ENCODE data around the gene COL18A1.
"Not testable (repeated sequence)": the region's sequence is repeated elsewhere in the genome, so short reads cannot be mapped to it uniquely, and the experiment has no call there.

The COL18A1 gene

GRCh38 chr21:45404730-45405270 is at the start of gene COL18A1:
TSS of gene COL18A1 (plus strand) at chr21:45405165. CDS start at chr21:45405231, 66 bp downstream.
- DNase-seq: peak; percentile 31

- DNase-seq: no peak
These were observed 49.4 kb upstream of the COL18A1 start for GRCh38 chr21:45355573-45355972.

- no peak for DNase-seq
These were observed 48.7 kb upstream of the COL18A1 start for GRCh38 chr21:45356251-45356650.

- DNase-seq: no peak
These were observed 48.1 kb upstream of the COL18A1 start for GRCh38 chr21:45356653-45357435.

DNA sequence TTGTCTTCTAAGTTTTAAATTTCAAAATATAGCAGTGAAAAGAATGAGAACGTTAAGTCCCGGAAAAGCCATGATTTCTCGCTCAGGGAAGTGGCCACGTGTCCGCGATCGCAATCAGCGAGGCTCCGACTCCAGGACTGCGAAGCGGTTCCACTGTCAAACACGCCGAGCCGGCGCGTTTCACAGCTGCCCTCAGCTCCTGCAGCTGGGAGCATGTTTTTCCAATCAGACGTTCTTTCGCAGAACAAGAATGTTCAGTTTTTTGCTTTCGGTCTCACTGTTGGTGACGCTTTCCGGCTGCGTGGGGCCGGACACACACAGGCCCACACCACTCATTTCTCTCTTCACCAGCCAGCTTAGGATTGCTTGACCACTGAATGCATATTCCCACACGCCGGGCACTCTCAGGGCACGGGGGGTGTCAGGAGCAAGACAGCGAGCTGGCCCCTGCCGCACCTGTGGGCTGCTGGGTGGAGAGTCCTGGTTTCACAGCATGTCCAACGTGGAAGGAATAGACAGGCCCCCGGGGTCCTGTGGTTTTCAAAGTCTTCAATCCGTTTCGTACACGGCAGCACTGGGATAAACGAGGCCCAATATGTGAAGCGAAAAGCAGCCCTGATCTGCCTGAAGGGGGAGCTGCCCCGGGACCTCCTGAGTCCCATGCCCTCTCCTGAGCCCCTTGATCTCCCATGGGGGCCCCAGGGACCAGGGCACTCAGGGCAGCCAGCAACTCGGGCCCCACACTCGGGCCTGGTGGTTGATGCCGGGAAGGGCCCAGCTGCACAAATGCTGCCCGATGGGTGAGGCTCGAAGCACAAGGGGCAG is 47.3 kb upstream of the COL18A1 start:
- DNase-seq: no peak

GRCh38 chr21:45358261-45358670 is 46.7 kb upstream of the COL18A1 start:
- DNase-seq: no peak

- no peak for DNase-seq
These were observed 46.2 kb upstream of the COL18A1 start for GRCh38 chr21:45358711-45359310.

GRCh38 chr21:45359451-45360217 is 45.3 kb upstream of the COL18A1 start:
- DNase-seq: no peak

DNA sequence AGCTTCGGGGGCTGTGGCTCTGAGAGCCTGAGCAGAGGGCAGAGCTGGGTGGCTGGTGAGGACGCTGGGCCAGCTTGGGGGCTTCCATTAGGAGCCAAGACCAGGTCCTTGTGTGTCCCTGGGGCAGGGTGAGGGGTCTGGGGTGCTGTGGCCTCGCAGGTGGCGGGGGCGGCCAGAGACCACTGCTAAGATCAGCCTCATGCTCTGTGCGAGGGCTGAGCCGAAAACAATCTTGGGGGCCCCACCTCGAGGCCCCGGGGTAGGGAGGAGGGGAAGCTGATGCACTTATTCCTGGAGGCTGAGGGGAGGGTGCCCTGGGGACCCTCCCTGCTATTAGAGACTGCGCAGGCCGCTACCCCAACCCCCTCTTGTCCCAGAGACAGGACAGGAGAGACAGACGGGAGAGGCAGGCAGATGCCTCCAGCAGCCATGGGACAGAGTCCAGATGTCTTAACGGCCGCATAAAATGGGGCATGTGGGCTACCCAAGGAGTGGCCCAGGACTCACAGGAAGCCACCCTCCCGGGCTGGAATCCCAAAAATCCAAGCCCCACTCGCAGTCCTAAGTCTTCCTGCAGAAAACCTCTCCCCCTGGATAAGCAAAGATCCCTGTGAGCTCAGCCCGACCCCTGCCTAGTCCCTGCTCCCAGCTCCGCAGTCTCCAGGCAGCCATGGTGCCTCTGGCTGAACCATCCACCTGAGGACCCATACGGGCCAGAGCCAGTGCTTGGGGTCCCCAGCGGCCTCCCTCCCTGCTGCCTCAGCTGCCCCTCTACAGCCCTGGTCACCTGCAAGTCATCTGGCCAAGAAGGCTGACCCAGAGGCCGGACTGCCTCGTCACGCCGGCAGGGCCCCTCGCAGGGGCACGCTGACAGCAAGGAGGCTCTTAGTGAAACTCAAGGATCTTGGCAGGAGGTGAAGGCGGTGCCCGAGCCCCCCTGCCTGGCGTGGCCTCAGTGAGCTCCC is 43.6 kb upstream of the COL18A1 start:
- no peak for DNase-seq

GRCh38 chr21:45362077-45362747 is 42.8 kb upstream of the COL18A1 start:
- DNase-seq: no peak

DNA sequence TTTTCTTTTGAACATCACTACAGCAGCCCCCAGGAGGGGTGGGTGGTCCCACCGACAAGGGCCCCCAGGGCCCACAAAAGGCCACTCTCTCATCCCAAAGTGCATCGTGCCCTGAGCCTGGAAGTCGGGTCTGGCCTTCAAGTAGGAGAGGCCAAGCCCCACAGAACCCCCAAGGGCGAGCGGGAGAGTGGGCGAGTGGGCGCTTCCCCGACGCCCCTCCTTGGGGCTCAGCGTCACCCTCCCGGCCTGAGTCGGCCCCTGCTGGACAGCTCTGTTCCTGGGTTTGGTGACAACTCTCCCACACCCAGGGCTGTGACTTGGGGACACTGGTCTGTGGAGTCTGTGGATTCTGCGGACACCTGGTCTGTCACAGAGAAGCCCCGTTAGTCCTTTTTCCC is 42.2 kb upstream of the COL18A1 start:
- no peak for DNase-seq

- not testable (repeated sequence) for DNase-seq
These were observed 41.7 kb upstream of the COL18A1 start for GRCh38 chr21:45363272-45363671.

DNA sequence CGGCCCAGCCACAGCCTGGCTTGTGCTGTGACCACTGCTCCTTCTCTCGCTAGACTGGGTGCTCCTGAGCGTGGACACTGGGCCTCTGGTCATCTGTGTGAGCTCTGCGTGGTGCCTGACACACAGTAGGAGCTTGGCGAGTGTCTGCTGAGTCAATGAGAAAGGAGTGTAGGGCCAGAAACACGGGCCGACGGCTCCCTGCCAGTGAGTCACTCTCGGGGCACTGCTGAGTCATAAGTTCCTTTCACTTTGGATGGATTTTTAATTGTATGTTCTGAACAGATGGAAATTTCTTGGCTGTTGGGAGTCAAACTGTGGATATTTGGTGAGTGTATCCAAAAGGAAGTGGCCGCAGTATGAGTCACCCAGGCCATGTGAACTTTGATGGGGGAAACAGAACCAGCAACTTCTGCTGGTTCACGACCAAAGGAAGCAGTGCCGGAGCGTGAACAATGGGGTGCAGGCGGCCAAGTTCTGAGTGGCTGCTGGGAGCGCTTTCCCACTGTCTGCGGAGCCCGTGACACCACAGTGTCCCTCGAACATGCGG is 41.0 kb upstream of the COL18A1 start:
- DNase-seq: peak; percentile 3

DNA sequence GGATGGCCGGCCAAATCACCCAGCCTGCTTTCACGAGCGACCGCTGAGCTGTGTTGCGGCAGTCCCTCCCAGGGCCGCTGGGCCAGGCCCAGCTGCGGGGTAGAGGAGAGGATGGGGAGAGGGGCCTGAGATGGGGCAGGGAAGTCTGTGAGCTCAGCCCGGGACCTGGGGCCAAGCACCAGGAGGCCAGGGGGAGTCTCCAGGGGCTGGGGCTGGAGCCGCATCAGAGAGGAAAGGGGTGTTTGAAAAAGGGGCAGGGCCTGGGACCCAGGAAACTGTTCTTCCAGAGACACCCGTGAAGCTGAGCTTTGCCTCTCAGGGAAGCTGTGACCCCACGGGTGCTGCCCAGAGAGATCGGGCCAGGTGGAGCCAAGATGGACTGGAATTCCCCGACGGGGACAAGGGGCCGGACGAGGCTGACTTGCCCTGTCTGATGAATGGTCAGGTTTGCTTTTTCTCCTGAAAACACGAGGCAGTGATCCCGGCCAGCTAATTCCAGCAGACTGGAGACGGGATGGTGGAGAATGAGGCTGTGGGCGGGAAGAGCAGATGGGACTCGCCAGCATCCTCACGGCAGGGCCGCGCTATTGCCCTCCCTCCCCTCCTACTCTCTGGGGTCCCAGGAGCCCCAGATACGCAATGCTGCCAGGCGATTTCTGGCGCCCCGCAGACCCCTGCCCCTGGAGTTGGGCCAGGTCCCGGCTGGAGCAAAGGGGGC is 40.3 kb upstream of the COL18A1 start:
- DNase-seq: no peak

DNA sequence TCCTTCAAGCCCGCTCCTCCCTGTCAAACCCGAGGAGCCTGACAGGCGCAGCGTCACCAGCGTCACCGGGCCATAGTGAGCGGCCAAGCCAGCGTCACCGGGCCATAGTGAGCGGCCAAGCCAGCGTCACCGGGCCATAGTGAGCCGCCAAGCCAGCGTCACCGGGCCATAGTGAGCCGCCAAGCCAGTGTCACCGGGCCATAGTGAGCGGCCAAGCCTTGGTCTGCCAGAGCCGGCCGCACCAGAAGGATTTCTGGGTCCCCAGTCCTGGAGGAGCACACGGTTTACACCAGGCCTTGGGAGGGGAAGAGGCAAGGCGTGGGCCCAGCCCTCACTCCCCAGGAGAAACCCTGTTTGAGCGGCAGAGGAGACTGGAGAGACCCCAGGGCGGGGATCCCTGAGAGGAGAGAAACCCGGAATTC is 39.8 kb upstream of the COL18A1 start:
- DNase-seq: no peak

GRCh38 chr21:45365608-45366241 is 39.2 kb upstream of the COL18A1 start:
- DNase-seq: no peak

GRCh38 chr21:45366476-45366875 is 38.5 kb upstream of the COL18A1 start:
- no peak for DNase-seq

DNA sequence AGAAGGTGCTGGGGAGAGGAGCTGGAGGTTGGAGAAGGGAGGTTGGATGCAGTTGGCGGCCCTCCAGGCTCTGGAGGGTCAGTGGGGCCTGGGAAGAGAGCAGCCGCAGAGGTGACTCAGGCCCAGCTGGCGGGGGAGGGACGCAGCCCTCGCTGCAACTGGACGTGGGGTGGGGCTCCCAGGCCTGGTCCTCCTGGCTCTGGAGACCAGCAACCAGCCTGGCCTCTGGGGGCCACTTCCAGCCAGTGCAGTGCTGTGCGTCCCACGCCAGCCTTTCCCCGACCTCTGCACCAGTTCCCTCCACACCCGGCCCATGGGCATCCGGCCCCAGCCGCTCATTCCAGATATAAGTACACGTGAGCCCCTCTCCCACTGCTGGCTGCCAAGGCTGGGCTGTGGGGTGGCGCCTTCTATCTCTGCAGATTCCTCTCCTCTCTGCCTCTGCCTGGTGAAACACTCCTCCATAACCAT is 38.0 kb upstream of the COL18A1 start:
- DNase-seq: no peak

Measured in CD4-positive, alpha-beta T cell treated with Interleukin-21 for 1 hour (primary cell).